ENCODE data around the gene DDX54.
"Not testable (repeated sequence)": the region's sequence is repeated elsewhere in the genome, so short reads cannot be mapped to it uniquely, and the experiment has no call there.

DDX54 gene

GRCh38 chr12:113161415-113162016 is 23.8 kb downstream of the DDX54 start:
- no peak for DNase-seq

- no peak for DNase-seq
These were observed 25.3 kb downstream of the DDX54 start for GRCh38 chr12:113159937-113160336.

DNA sequence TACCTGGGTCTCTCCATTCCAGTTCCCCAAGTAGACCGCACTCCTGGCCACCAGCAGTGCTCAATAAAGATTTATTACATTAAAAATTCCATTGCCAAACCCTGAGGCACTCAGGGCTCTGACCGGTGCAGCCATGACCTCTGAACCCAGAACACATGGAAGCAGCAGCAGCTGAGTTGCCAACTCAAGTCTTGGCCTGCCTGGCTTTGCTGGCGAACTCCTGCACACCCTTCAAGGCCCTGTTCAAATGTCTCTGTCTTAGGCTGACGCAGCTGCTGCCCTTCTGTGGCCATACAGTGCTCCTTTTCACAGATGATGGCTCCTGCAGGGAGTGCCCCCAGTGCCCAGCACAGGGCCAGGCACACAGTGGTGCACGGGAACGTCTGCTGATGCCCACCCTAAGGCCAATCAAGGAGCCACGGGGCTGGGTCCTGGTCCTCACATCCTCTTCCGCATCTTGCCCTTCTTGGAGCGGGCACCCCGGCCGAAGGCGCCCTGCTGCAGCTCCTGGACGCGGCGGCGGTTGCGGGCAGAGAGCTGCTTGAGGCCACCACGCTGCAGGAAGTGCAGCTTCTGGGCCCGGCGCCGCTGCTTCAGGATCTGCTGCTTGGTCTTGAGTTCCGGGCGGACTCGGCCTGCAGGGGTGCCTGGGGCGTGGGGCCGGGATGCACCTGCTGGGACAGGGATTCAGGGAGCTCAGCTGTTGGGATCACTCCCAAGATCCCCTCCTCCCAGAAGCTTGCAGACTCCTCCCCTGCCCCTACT is 26.7 kb downstream of the DDX54 start:
- DNase-seq = no peak

- no peak for DNase-seq
These were observed 27.9 kb downstream of the DDX54 start for GRCh38 chr12:113157218-113157859.

GRCh38 chr12:113155646-113156045 is 29.6 kb downstream of the DDX54 start:
- no peak for DNase-seq

DNA sequence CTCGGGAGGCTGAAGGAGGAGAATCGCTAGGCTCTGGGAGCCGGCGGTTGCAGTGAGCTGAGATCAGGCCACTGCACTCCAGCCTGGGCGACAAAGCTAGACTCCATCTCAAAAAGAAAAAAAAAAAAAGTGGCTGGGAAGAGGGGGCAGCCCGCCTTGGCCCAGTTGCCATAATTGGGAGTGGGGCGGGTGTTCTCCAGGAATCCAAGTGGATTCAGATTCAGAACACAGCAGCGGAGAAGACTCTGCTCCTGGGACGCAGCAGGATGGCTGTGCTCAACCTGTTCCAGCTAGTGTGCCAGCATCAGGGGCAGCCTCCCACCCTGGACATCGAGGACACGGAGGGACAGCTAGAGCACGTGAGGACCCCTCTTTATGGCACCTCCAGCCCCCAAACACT is 30.2 kb downstream of the DDX54 start:
- no peak for DNase-seq

GRCh38 chr12:113154351-113154973 is 30.8 kb downstream of the DDX54 start:
- no peak for DNase-seq

- peak; percentile 72 for DNase-seq
These were observed 32.2 kb downstream of the DDX54 start for GRCh38 chr12:113152835-113153814.

DNA sequence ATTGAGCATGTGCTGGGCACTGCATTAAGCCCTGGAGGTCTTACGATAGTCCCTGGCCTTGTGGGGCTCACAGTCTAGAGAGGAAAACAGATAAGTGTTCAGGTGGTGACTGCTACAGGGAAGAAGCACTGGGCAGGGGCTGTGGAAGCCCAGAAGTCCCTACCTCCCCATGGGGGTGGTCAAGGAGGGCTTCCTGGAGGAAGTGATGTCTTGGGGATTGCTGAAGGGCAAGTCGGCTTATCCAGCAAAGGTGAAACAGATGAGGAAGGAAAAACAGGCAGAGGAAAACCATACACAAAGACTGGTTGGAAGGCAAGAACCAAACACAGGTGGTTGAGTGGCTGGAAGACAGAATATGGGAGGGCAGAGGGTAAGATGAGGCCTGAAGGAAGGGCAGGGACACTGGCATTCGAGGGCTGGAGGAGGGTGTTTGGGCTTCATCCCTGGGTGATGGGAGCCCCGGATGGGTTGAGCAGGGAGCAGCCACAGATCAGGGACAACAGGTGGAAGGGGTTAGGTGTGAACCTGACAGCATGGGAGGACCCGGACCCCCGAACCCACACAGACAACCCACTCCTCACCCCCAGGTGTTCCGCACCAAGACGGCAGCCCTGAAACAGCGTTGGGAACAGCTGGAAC is 33.0 kb downstream of the DDX54 start:
- no peak for DNase-seq

DNA sequence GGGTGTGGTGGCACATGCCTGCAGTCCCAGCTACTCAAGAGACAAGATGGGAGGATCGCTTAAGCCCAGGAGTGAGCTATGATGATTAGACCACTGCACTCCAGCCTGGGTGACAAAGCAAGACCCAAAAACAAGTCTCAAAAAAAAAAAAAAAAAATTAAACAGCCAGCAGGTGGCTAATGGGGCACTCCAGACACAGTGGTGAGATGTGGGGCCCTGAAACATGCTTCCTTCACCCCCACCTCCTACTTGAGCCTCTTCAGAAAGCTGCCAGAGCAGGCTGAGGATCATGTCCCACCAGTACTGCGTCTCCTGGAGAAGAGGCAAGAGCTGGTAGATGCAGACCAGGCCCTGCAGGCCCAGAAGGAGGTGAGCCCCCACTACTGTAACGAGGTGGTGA is 33.6 kb downstream of the DDX54 start:
- DNase-seq = no peak

GRCh38 chr12:113149361-113150150 is 35.7 kb downstream of the DDX54 start, which contains the start of gene CFAP73:
CFAP73 (plus strand) TSS chr12:113149724; CDS start chr12:113149858, 134 bp downstream.
- peak; percentile 74 for DNase-seq

DNA sequence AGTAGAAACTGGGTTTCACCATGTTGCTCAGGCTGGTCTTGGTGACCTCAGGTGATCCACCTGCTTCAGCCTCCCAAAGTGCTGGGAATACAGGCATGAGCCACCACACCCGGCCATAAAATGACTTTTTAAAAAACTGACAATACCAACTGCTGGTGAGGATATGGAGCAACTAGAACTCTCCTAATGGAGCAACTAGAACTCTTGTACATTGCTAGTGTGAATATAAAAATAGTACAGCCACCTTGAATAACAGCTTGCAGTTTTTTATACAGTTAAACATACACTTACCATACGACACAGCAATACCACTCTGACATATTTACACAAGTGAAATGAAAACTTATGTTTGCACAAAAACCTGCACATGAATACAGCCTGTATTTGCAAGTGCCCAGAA is 38.3 kb downstream of the DDX54 start:
- no peak for DNase-seq

DNA sequence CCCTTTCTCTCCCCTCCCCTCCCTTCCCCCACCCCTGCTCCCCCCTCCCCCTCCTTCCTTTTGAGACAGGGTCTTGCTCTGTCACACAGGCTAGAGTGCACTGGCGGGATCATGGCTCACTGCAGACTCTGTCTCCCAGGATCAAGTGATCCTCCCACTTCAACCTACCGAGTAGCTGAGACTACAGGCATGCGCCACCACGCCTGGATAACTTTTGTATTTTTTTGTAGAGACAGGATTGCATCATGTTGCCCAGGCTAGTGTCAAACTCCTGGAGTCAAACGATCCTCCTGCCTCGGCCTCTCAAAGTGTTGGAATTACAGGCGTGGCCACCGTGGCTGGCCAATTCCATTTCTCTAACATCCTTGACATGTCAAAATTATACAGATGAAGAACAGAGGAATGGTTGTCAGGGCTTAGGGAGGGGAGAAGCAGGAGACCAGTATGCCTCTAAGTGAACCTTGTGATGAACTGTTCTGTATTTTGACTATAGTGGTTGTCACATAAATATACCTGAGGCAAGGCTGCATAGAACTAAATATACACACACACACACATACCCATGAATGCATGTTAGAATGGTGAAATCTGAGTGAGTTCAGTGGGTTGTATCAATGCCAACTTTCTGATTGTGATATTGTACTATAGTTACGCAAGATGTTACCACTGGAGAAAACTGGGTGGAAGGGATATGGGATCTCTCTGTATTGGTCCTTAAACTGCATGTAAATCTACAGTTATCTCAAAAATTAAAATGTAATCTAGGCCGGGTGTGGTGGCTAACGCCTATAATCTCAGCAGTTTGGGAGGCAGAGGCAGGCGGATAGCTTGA is 39.3 kb downstream of the DDX54 start:
- no peak for DNase-seq

GRCh38 chr12:113144806-113145205 is 40.5 kb downstream of the DDX54 start:
- no peak for DNase-seq

- no peak for DNase-seq
These were observed 41.3 kb downstream of the DDX54 start for GRCh38 chr12:113143959-113144358.

- DNase-seq = no peak
These were observed 42.4 kb downstream of the DDX54 start for GRCh38 chr12:113142886-113143332.

DNA sequence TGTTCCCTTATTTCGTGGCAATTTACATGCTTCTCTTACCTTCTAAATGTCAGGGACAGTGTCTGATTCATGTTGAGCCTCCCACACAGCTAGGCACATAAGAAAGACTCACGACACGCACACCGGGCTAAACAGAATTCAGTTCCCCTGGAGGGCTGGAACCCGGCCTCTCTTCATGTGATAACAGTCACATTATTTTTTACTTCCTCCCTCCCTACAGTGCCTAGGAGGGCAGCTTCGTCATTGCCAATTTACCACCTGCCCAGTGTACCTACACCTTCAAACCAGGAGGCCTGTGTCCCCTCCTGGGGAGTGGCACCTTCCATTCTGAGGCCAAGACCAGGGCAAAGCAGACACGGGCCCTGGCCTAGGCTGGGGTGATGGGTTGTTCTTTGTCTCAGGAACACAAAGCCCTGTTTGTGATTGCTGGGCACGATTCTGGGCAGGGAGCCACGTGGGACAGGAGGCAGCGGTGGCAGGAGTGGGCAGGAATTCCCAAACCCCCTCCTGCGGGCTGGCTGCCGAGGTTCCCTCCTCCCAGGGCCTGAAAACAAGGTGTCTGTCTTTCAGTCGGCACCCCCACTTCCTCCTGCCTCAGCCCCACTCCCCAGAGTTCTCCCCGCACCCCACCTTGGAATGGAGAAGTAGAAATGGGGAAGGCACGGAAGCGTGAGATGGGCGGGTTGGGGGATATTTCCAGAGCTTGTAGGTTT is 42.9 kb downstream of the DDX54 start:
- no peak for DNase-seq

DNA sequence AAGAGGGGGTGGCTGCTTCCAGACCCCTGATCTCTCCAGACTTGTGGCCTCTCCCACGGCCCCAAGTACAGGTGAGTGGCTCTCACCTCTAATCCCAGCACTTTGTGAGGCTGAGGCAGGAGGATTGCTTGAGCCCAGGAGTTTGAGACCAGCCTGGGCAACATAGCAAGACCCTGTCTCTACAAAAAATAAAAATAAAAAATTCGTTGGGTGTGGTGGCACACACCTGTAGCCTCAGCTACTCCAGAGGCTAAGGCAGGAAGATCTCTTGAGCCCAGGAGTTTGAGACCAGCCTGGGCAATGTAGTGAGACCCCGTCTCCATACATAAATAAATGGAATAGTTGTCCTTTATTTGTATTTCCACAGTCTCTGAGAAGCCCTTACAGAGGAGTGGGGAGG is 43.6 kb downstream of the DDX54 start:
- not testable (repeated sequence) for DNase-seq

DNA sequence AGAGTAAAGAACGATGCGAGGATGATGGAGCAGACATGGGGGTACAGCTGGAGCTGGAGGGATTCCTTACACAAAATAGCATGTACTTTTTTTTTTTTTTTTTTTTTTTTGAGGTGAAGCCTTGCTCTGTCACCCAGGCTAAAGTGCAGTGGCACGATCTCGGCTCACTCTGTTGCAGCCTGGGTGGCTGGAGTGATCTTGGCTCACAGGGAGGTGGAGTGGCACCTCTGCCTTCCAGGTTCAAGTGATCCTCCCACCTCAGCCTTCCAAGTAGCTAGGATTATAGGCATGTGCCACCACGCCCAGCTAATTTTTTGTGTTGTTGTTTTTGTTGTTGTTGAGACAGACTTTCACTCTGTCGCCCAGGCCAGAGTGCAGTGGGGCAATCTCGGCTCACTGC is 44.6 kb downstream of the DDX54 start:
- no peak for DNase-seq
